ENCODE measurements around the gene ASIC1. TPM values are rescaled to one million over a fixed set of nuclear protein-coding genes. Genes with fewer than 3 reads are reported as not detected.
A peak's percentile ranks its signal among the peaks of the same experiment; 100 is the strongest.

The ASIC1 gene
- total RNA-seq, 1 experiment from 2014 or later, result 3.5 TPM

DNA sequence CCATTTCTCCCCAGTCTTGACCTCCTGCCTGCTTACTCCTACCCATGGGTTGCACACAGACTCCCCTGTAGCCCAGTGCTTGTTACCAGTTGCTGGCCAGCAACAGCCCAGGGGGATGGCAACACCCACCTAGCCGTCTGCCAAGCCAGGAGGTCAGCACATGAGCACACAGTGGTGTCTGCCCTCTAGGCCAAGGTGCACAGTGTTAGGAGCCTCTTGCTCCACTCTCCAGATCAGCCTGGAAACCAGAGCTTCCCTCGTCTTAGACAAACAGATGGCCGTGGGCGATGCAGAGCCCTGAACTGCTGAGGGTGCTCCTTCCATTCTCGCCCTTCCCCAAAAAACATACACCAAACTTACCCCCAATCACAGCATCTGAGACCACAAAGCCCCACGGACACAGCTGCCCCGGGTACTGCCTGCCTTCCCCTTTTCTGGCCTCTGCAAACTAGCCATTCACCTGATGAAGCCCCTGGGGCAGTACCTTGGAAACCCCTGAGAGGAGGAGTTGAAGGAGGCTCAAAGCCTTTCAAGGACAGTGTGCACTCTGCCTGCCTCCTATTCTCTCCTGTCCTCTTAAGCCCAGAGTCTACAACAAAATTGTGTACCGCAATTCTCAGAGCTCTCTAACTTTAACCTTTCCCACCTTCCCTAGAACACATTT lies 45.4 kb downstream of the ASIC1 start:
- H3K4me1 Mint-ChIP-seq (ENCODE audit: low read depth, unreplicated experiment), result peaks cover 11% of the 10 kb centered on the region
- intact Hi-C loops (cut with micrococcal nuclease; ENCODE audit: unreplicated experiment), result no loop called here
- BruUV-seq (replicated peaks), result no TSS peak

GRCh38 chr12:50103351-50103750 lies 46.0 kb downstream of the ASIC1 start:
- CTCF ChIA-PET, result interaction anchor here (0.9 to 1.6 kb wide), 3 partner anchors 15 to 70 kb away, joined by 3 to 5 read pairs (median 3); partner anchors contain the start of gene SMARCD1
- DNase-seq, result no peak
- intact Hi-C loops (cut with micrococcal nuclease; ENCODE audit: unreplicated experiment), result no loop called here
- no peak overlapping the region for H3K4me3 Mint-ChIP-seq (ENCODE audit: low read depth, unreplicated experiment)
- H3K4me1 Mint-ChIP-seq (ENCODE audit: low read depth, unreplicated experiment), result peaks cover 11% of the 10 kb centered on the region
- peaks cover 24% of the 10 kb centered on the region for H3K27me3 Mint-ChIP-seq (ENCODE audit: unreplicated experiment)
- peaks cover 6% of the 10 kb centered on the region for H3K36me3 Mint-ChIP-seq (ENCODE audit: insufficient read depth, unreplicated experiment)
- no peaks in the 10 kb centered on the region for H3K9me3 Mint-ChIP-seq (ENCODE audit: low read depth, unreplicated experiment)
- no TSS peak for BruUV-seq (replicated peaks)
- no peak overlapping the region for H3K27ac Mint-ChIP-seq (ENCODE audit: unreplicated experiment)
- no peak for TF ChIP-seq CTCF (IDR thresholded peaks at IDR 0.05; ENCODE audit: unreplicated experiment)

More for the DNA sequence above, 45.4 kb downstream of the ASIC1 start:
- TF ChIP-seq CTCF (IDR thresholded peaks at IDR 0.05; ENCODE audit: unreplicated experiment), result no peak
- Mint-ChIP-seq H3K36me3 (ENCODE audit: insufficient read depth, unreplicated experiment) (peaks cover 9% of the 10 kb centered on the region), H3K9me3 (ENCODE audit: low read depth, unreplicated experiment) (no peaks in the 10 kb centered on the region), H3K4me3 (ENCODE audit: low read depth, unreplicated experiment) (no peak overlapping the region), H3K27ac (ENCODE audit: unreplicated experiment) (no peak overlapping the region), H3K27me3 (ENCODE audit: unreplicated experiment) (peaks cover 24% of the 10 kb centered on the region)
- DNase-seq, result no peak
- CTCF ChIA-PET, result interaction anchor here (1.5 to 1.6 kb wide), 2 partner anchors 8 to 18 kb away, joined by 4 to 5 read pairs; partner anchors contain the start of gene SMARCD1

DNA sequence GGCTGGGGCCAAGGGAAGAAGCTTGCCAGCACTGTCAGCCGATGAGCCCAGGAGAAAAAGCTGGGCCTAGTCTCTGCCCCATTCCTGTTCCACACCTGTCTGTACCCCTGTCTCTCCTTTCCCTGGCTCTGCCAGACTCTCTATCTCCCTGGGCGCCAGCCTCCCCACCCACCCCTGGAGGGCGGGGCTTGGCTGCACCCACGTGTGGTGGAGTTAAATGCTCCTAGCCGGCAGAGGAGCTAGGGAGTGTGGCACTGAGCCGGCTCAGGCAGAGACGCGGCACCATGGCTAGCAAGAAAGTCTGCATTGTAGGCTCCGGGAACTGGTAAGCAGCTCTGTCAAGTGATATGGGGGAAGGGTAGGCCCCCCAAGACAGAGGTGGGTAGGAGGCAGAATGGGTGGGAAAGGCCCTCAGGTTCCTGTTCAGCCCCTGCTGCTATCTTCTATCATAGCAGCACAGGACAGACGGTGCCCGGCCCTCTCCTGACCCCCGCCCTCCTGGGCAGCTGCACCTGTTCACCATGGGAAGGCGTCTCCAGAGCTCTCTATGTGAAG lies 46.4 kb downstream of the ASIC1 start, which contains the start of gene GPD1:
Gene GPD1, plus strand, starts transcription at position 242 of the 555 bp plus-strand sequence. Its CDS starts 43 bp downstream, at position 285.
- no TSS peak for BruUV-seq (replicated peaks)
- TF ChIP-seq CTCF (IDR thresholded peaks at IDR 0.05; ENCODE audit: unreplicated experiment), result no peak
- intact Hi-C loops (cut with micrococcal nuclease; ENCODE audit: unreplicated experiment), result no loop called here
- H3K27me3 Mint-ChIP-seq (ENCODE audit: unreplicated experiment), result peaks cover 24% of the 10 kb centered on the region
- H3K36me3 Mint-ChIP-seq (ENCODE audit: insufficient read depth, unreplicated experiment), result peaks cover 8% of the 10 kb centered on the region
- H3K4me1 Mint-ChIP-seq (ENCODE audit: low read depth, unreplicated experiment), result peaks cover 11% of the 10 kb centered on the region
- CTCF ChIA-PET, result interaction anchor here (0.6 to 1.6 kb wide), 4 partner anchors 13 to 69 kb away, joined by 3 to 5 read pairs (median 4); partner anchors contain the start of gene SMARCD1
- no peak within 1 kb of the TSS for H3K27ac Mint-ChIP-seq (ENCODE audit: unreplicated experiment)
- peak; percentile 60 for DNase-seq
- peak within 1 kb of the TSS; percentile 28 for H3K4me3 Mint-ChIP-seq (ENCODE audit: low read depth, unreplicated experiment)
- no peaks in the 10 kb centered on the region for H3K9me3 Mint-ChIP-seq (ENCODE audit: low read depth, unreplicated experiment)

GRCh38 chr12:50104417-50105366 lies 47.3 kb downstream of the ASIC1 start:
- no peak for TF ChIP-seq CTCF (IDR thresholded peaks at IDR 0.05; ENCODE audit: unreplicated experiment)
- Mint-ChIP-seq H3K4me3 (ENCODE audit: low read depth, unreplicated experiment) (no peak overlapping the region), H3K4me1 (ENCODE audit: low read depth, unreplicated experiment) (peaks cover 11% of the 10 kb centered on the region), H3K27me3 (ENCODE audit: unreplicated experiment) (peaks cover 24% of the 10 kb centered on the region), H3K36me3 (ENCODE audit: insufficient read depth, unreplicated experiment) (peaks cover 8% of the 10 kb centered on the region), H3K27ac (ENCODE audit: unreplicated experiment) (no peak overlapping the region), H3K9me3 (ENCODE audit: low read depth, unreplicated experiment) (no peaks in the 10 kb centered on the region)
- intact Hi-C loops (cut with micrococcal nuclease; ENCODE audit: unreplicated experiment), result no loop called here
- BruUV-seq (replicated peaks), result no TSS peak
- CTCF ChIA-PET, result interaction anchor here (0.6 to 1.6 kb wide), 5 partner anchors 13 to 68 kb away, joined by 3 to 6 read pairs (median 5); partner anchors contain the start of gene SMARCD1
- DNase-seq, result no peak
